OCI-LY3 (cell line): Measurements from ENCODE around the gene TMEM184C.

Experiments used
- CTCF ChIP-seq: fragments of 200-600, 300-600 bp; sonication (generic); IDR thresholded peaks from 2 replicates; pipeline ENCODE4 v1.5.1; 2014; ENCODE audit warnings: antibody characterized with exemption, low read length, low read depth
- EZH2phosphoT487 ChIP-seq: fragments of 200-600 bp; shearing (Covaris generic); IDR thresholded peaks from 2 replicates; pipeline ENCODE4 v1.6.1; 2018; ENCODE audit warnings: antibody characterized with exemption, mixed run types, low read depth

GRCh38 chr4:147691820-147692219 lies 74.6 kb downstream of the TMEM184C start:
- TF ChIP-seq CTCF (no peak), EZH2phosphoT487 (no peak)
